Kidney (tissue), 14 donors: ENCODE measurements around the gene ABCG1. TPM values are rescaled to one million over a fixed set of nuclear protein-coding genes. Genes with fewer than 3 reads are reported as not detected.

Experiments
- DNase-seq, 5 donors: peaks; one replicate each; pipeline ENCODE4 v3.0.0-alpha.2; 2013 to 2020
- FAIRE-seq: peaks from 2 replicates; lab custom pipeline; 2012; peaks lifted over from hg19 to GRCh38; lab: Jason Lieb, UNC
- H3K27ac ChIP-seq, 2 donors: one replicate each; pipeline ENCODE4 v1.7.0; 2013; ENCODE audit warnings: low read depth in 2 of 2, low read length in 2 of 2, inconsistent platforms in 1 of 2
- H3K27me3 ChIP-seq: one replicate; pipeline ENCODE4 v1.7.1; 2013; ENCODE audit warnings: low read length, inconsistent platforms; ENCODE audit not compliant: control insufficient read depth, insufficient read depth
- H3K36me3 ChIP-seq, 3 donors: one replicate each; pipeline versions ENCODE4 v1.7.0 to v1.7.1; 2013; ENCODE audit warnings: low read length in 3 of 3, control low read depth in 1 of 3, inconsistent platforms in 1 of 3; ENCODE audit not compliant: insufficient read depth in 3 of 3, control insufficient read depth in 2 of 3
- H3K4me1 ChIP-seq, 3 donors: one replicate each; pipeline versions ENCODE4 v1.7.0 to v1.7.1; 2013; ENCODE audit warnings: low read length in 3 of 3, inconsistent platforms in 1 of 3, low read depth in 1 of 3; ENCODE audit not compliant: control insufficient read depth in 2 of 3, insufficient read depth in 2 of 3
- H3K4me3 ChIP-seq, 3 donors: one replicate each; pipeline versions ENCODE4 v1.7.0 to v1.8.1; 2013; ENCODE audit warnings: low read length in 3 of 3, control low read depth in 1 of 3, inconsistent platforms in 1 of 3
- H3K9ac ChIP-seq, 3 donors: one replicate each; pipeline versions ENCODE4 v1.7.0 to v1.7.1; 2013; ENCODE audit warnings: low read length in 3 of 3, control low read depth in 1 of 3, inconsistent platforms in 1 of 3
- H3K9me3 ChIP-seq, 3 donors: one replicate each; pipeline versions ENCODE4 v1.7.0 to v1.7.1; 2013; ENCODE audit warnings: low read length in 3 of 3, control low read depth in 1 of 3, inconsistent platforms in 1 of 3; ENCODE audit not compliant: control insufficient read depth in 2 of 3, insufficient read depth in 1 of 3
- intact Hi-C: fragments of 100-400 bp; cut with DNase I; formaldehyde crosslinking; loops from one replicate; pipeline ENCODE4 v1.11.1; 2022
- polyA plus RNA-seq: library from polyadenylated mRNA; stranded (reverse); fragments of 350-450 nt; fragmentation: Illumina TruSeq; extraction: RNeasy Lipid Tissue Mini Kit (QIAGEN cat#74804); gene quantifications from one replicate; pipeline ENCODE4 v1.2.3, GENCODE V29; 2014; ENCODE audit warnings: low read depth, low replicate concordance; ENCODE audit not compliant: insufficient read depth
- total RNA-seq: library from RNA; stranded (reverse); fragmentation: NEBNext Ultra II Directional; extraction: Animal tissue kit (Norgen Biotek cat#: 25700); gene quantifications from one replicate; pipeline ENCODE4 v1.2.1, GENCODE V29; 2021
- TF ChIP-seq, protein P1 (sequence below): IDR thresholded peaks from 3 replicates; pipeline ENCODE4 v1.5.1; 2012; ENCODE audit warnings: mild to moderate bottlenecking, moderate library complexity, borderline replicate concordance; ENCODE audit not compliant: insufficient read depth; ENCODE audit errors: extremely low read depth
- donor health status: control.
- donor health status: control.
- donor health status: control.
- donor health status: control.
- donor health status: control.
- donor health status: DM: yes; HTN: yes; CAD: no.
- donor health status: Normal renal cell carcinoma (clear cell type).

Gene ABCG1
- total and polyA plus RNA-seq, 2 donors from 2014 or later, result 5.6 to 27.6 TPM

DNA sequence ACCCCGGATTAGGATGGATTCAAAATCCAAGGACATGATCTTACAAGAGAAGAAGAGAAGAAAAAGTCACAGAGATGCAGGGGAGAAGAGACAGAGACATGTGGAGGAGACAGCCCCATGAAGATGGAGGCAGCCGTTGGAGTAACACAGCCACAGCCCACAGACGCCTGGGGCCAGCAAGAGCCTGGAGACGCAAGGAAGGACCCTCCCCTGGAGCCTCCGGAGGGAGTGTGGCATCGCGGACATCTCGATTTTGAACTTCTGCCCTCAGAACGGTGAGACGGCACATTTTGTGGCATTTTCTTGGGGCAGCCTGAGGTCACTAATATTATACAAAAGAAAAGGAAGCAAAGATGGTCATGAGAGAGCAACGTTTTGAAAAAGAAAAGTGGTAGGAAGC is 28.8 kb downstream of the ABCG1 start:
- H3K27ac ChIP-seq, result no peak overlapping the region
- peaks cover 0 to 4% (median under 1%) of the 10 kb centered on the region in 3 donors for H3K4me1 ChIP-seq
- no peaks in the 10 kb centered on the region for H3K27me3 ChIP-seq
- no peaks in the 10 kb centered on the region for H3K9me3 ChIP-seq
- H3K36me3 ChIP-seq, result no peaks in the 10 kb centered on the region
- intact Hi-C loops, result loop anchor here (10.0 kb wide), 1 partner anchor 127 kb away; no protein-coding TSS in a partner anchor
- no peak overlapping the region for H3K9ac ChIP-seq
- TF ChIP-seq, protein P1, sequence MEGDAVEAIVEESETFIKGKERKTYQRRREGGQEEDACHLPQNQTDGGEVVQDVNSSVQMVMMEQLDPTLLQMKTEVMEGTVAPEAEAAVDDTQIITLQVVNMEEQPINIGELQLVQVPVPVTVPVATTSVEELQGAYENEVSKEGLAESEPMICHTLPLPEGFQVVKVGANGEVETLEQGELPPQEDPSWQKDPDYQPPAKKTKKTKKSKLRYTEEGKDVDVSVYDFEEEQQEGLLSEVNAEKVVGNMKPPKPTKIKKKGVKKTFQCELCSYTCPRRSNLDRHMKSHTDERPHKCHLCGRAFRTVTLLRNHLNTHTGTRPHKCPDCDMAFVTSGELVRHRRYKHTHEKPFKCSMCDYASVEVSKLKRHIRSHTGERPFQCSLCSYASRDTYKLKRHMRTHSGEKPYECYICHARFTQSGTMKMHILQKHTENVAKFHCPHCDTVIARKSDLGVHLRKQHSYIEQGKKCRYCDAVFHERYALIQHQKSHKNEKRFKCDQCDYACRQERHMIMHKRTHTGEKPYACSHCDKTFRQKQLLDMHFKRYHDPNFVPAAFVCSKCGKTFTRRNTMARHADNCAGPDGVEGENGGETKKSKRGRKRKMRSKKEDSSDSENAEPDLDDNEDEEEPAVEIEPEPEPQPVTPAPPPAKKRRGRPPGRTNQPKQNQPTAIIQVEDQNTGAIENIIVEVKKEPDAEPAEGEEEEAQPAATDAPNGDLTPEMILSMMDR, result no peak
- FAIRE-seq (no peak), DNase-seq (peak in 1 of 5 donors; percentile 38)
- H3K4me3 ChIP-seq, result no peak overlapping the region

DNA sequence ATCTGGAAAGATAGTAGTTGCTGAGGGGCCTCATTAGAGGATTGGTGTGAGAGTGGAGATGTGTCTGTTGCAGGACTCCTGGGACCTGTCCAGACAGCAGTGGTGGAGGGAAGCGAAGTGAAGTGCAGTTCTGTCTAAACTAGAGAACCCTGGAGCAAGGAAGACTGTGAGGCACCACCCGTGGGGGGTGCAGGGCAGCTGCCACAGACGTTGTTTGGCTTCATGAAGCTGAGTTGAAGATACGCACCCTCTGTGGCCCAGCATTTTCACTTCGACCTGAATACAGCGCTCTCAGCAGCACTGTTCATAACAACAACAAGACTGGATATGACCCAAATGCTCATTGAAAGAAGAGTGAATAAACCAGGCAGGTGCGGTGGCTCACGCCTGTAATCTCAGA is 29.3 kb downstream of the ABCG1 start:
- Histone ChIP-seq H3K4me3 (no peak overlapping the region), H3K9me3 (no peaks in the 10 kb centered on the region), H3K27ac (no peak overlapping the region), H3K4me1 (no peaks in the 10 kb centered on the region), H3K36me3 (no peaks in the 10 kb centered on the region), H3K27me3 (no peaks in the 10 kb centered on the region), H3K9ac (no peak overlapping the region)
- DNase-seq, result peak in 1 of 5 donors; percentile 29
- TF ChIP-seq, protein P1, result no peak
- FAIRE-seq, result no peak
- intact Hi-C loops, result loop anchor here (10.0 kb wide), 1 partner anchor 127 kb away; no protein-coding TSS in a partner anchor

DNA sequence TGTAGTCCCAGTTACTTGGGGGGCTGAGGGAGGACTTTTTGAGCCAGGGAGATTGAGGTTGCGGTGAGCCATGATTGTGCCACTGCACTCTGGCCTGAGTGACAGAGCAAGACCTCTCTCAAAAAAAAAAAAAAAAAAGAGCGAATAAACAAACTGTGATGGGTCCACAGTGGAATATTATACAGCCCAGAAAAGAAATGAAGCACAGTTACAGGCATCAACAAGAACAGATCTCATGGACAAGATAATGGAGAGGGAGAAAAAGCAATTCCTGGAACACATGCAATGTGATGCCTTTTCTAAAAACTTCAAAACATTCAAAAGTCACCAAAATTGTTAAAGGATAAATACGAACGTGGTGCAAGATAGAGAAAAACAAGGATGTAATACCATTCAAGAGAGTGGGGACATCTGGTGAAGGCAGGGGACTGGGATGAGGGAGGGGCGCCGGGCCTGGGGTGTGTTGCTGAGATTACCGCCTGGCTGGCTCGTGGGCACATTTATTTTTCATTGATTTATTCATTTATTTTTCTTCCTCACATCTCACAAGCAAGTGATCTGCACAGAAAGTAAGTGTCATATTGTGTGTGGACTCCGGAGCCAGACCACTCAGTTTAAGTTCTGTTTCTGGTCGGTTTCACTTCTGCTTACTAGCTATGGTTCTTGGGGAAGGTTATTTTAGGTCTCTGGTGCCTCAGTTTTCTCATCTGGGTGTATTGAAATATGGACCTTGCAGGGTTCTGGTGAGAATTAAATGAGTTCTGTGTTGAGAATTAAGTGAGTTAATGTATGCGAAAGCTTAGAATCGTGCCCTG is 30.1 kb downstream of the ABCG1 start:
- H3K27ac ChIP-seq, result no peak overlapping the region
- no peaks in the 10 kb centered on the region for H3K36me3 ChIP-seq
- H3K4me1 ChIP-seq, result no peaks in the 10 kb centered on the region
- TF ChIP-seq, protein P1, result no peak
- H3K9me3 ChIP-seq, result no peaks in the 10 kb centered on the region
- H3K4me3 ChIP-seq, result no peak overlapping the region
- intact Hi-C loops, result loop anchor here (10.0 kb wide), 1 partner anchor 126 kb away; no protein-coding TSS in a partner anchor
- no peak for FAIRE-seq
- H3K27me3 ChIP-seq, result no peaks in the 10 kb centered on the region
- no peak overlapping the region for H3K9ac ChIP-seq
- DNase-seq, result peak in 1 of 5 donors; percentile 28
